A673 (cell line): ENCODE results near the gene ANO3. TPM values are rescaled to one million over a fixed set of nuclear protein-coding genes. Genes with fewer than 3 reads are reported as not detected.

Source experiments
- BruUV-seq: library from RNA; stranded (reverse); fragments of 400-500 nt; replicated peaks from 2 replicates; lab custom pipeline; 2021; lab: Mats Ljungman, UMichigan
- CTCF ChIA-PET: fragments of 300-600 bp; sonication (Branson Sonifier 250); formaldehyde crosslinking; loops from one replicate; lab custom pipeline; 2022; ENCODE audit warnings: antibody characterized with exemption; lab: Charles Lee
- POLR2A ChIA-PET: fragments of 300-600 bp; sonication (Branson Sonifier 250); formaldehyde crosslinking; loops from one replicate; lab custom pipeline; 2022; ENCODE audit warnings: antibody characterized with exemption; ENCODE audit not compliant: low non-redundant PET; lab: Charles Lee
- DNase-seq: peaks from one replicate; pipeline ENCODE4 v3.0.0-alpha.2; 2015; ENCODE audit warnings: low spot score
- H3K27ac ChIP-seq: fragments of 200-600 bp; sonication (generic); 2 replicates; pipeline ENCODE4 v1.5.1; 2016; ENCODE audit warnings: mixed run types, low read depth, mild to moderate bottlenecking, mixed read lengths, antibody characterized with exemption, low read length; ENCODE audit not compliant: poor library complexity, severe bottlenecking
- H3K27me3 ChIP-seq: fragments of 200-600 bp; sonication (generic); replicated peaks from 2 replicates; pipeline ENCODE4 v1.6.1; 2017; ENCODE audit warnings: mixed run types, low read depth, mild to moderate bottlenecking, mixed read lengths, antibody characterized with exemption, low read length; ENCODE audit not compliant: insufficient read depth, poor library complexity
- H3K36me3 ChIP-seq: fragments of 200-600 bp; sonication (generic); 2 replicates; pipeline ENCODE4 v1.6.1; 2016; ENCODE audit warnings: mixed run types, mild to moderate bottlenecking, mixed read lengths, antibody characterized with exemption, low read length; ENCODE audit not compliant: insufficient read depth, poor library complexity, severe bottlenecking
- H3K4me1 ChIP-seq: fragments of 200-600 bp; sonication (generic); 2 replicates; pipeline ENCODE4 v1.6.1; 2017; ENCODE audit warnings: mixed run types, mild to moderate bottlenecking, mixed read lengths, antibody characterized with exemption, low read length; ENCODE audit not compliant: insufficient read depth, poor library complexity, severe bottlenecking
- H3K4me3 ChIP-seq: fragments of 200-600 bp; sonication (generic); 2 replicates; pipeline ENCODE4 v1.5.1; 2016; ENCODE audit warnings: low read depth, mixed run types, mild to moderate bottlenecking, mixed read lengths, low read length; ENCODE audit not compliant: poor library complexity, severe bottlenecking
- H3K9me3 ChIP-seq: fragments of 200-600 bp; sonication (generic); 2 replicates; pipeline ENCODE4 v1.6.1; 2016; ENCODE audit warnings: mixed run types, low read depth, mild to moderate bottlenecking, mixed read lengths, antibody characterized with exemption, low read length; ENCODE audit not compliant: poor library complexity, severe bottlenecking
- CTCF ChIP-seq: fragments of 300-800, 200-600 bp; sonication (generic); conservative IDR thresholded peaks from 2 replicates; pipeline ENCODE4 v1.5.1; 2017; ENCODE audit warnings: low read depth, mild to moderate bottlenecking, antibody characterized with exemption, low read length, moderate library complexity, mixed read lengths
- EZH2 ChIP-seq: fragments of 200-600 bp; sonication (generic); IDR thresholded peaks from 2 replicates; pipeline ENCODE4 v1.6.1; 2017; ENCODE audit warnings: borderline replicate concordance, low read depth, mild to moderate bottlenecking, mixed read lengths, antibody characterized with exemption, low read length; ENCODE audit not compliant: poor library complexity, severe bottlenecking
- intact Hi-C: fragments of 100-400 bp; cut with micrococcal nuclease; formaldehyde crosslinking; loops from one replicate; pipeline ENCODE4 v1.10.0; 2022; ENCODE audit not compliant: unreplicated experiment
- total RNA-seq: library from RNA; stranded (reverse); gene quantifications from 2 replicates; pipeline ENCODE4 v1.2.3, GENCODE V29; 2021

Gene ANO3
- total RNA-seq, 1 experiment from 2014 or later = not detected

- no peaks in the 10 kb centered on the region for H3K36me3 ChIP-seq
- no TSS peak for BruUV-seq
- H3K4me1 ChIP-seq = no peaks in the 10 kb centered on the region
- ChIA-PET CTCF (no interaction called here), POLR2A (no interaction called here)
- TF ChIP-seq EZH2 = no peak
- TF ChIP-seq CTCF = no peak
- H3K4me3 ChIP-seq = no peak overlapping the region
- DNase-seq = no peak
- peaks cover 9% of the 10 kb centered on the region for H3K27me3 ChIP-seq
- H3K9me3 ChIP-seq = no peaks in the 10 kb centered on the region
- intact Hi-C loops = no loop called here
- H3K27ac ChIP-seq = no peak overlapping the region
These were observed 139.1 kb downstream of the ANO3 start for GRCh38 chr11:26470992-26471391.

GRCh38 chr11:26473216-26474194, 141.6 kb downstream of the ANO3 start:
- intact Hi-C loops = no loop called here
- Histone ChIP-seq H3K4me3 (no peak overlapping the region), H3K9me3 (no peaks in the 10 kb centered on the region), H3K27me3 (peaks cover 9% of the 10 kb centered on the region), H3K36me3 (no peaks in the 10 kb centered on the region), H3K27ac (no peak overlapping the region), H3K4me1 (no peaks in the 10 kb centered on the region)
- TF ChIP-seq CTCF = no peak
- TF ChIP-seq EZH2 = no peak
- ChIA-PET CTCF (no interaction called here), POLR2A (no interaction called here)
- no peak for DNase-seq
- no TSS peak for BruUV-seq

- DNase-seq = no peak
- intact Hi-C loops = no loop called here
- CTCF ChIA-PET = no interaction called here
- H3K4me3 ChIP-seq = no peak overlapping the region
- H3K36me3 ChIP-seq = no peaks in the 10 kb centered on the region
- no peaks in the 10 kb centered on the region for H3K4me1 ChIP-seq
- H3K27me3 ChIP-seq = peaks cover 6% of the 10 kb centered on the region
- no peak for TF ChIP-seq EZH2
- no peak for TF ChIP-seq CTCF
- no peak overlapping the region for H3K27ac ChIP-seq
- POLR2A ChIA-PET = no interaction called here
- H3K9me3 ChIP-seq = no peaks in the 10 kb centered on the region
- no TSS peak for BruUV-seq
These were observed 142.5 kb downstream of the ANO3 start for GRCh38 chr11:26474401-26474800.
